T-cell (primary cell): Measurements from ENCODE around the gene TMEM242. TPM values are rescaled to one million over a fixed set of nuclear protein-coding genes. Genes with fewer than 3 reads are reported as not detected.
A peak's percentile ranks its signal among the peaks of the same experiment; 100 is the strongest.

Experiments
- ATAC-seq, 4 experiments: fragments of 200-7000 bp in 3 of 4; fragments of 150-1000 bp in 1 of 4; cut with Tn5 transposase; replicated peaks in 1 of 4; 1 replicate in 3 of 4; 2 replicates in 1 of 4; pipeline ENCODE4 v1.10.0; 2021; ENCODE audit warnings: moderate library complexity in 3 of 4, mild to moderate bottlenecking in 2 of 4, moderate number of reproducible peaks in 1 of 4
- CTCF ChIA-PET, 2 donors: fragments of 300-600 bp; sonication (Branson Sonifier 250); formaldehyde crosslinking; loops; one replicate each; lab custom pipeline; 2022; ENCODE audit warnings: antibody characterized with exemption in 2 of 2; lab: Charles Lee
- POLR2A ChIA-PET, 2 donors: fragments of 300-600 bp; sonication (Branson Sonifier 250); formaldehyde crosslinking; loops; one replicate each; lab custom pipeline; 2022; ENCODE audit warnings: antibody characterized with exemption in 2 of 2; lab: Charles Lee
- DNase-seq, 35 experiments: peaks; one replicate each; pipeline versions ENCODE4 v3.0.0 to v3.0.0-alpha.2; 2013 to 2023
- H3K27ac ChIP-seq: one replicate; pipeline ENCODE4 v1.5.1; 2013; ENCODE audit warnings: low read length
- H3K27me3 ChIP-seq, 2 experiments: replicated peaks in 1 of 2; 1 replicate in 1 of 2; 2 replicates in 1 of 2; pipeline versions ENCODE4 v1.6.1 to v1.7.0; 2013; ENCODE audit warnings: low read length in 1 of 2, mixed read lengths in 1 of 2; ENCODE audit not compliant: control insufficient read depth in 2 of 2, insufficient read depth in 2 of 2; ENCODE audit errors: extremely low read depth in 1 of 2
- H3K36me3 ChIP-seq, 2 donors: 1 replicate in 1 of 2; 2 replicates in 1 of 2; pipeline versions ENCODE4 v1.6.1 to v1.7.0; 2013; ENCODE audit warnings: low read length in 1 of 2; ENCODE audit not compliant: control insufficient read depth in 2 of 2, insufficient read depth in 1 of 2; ENCODE audit errors: extremely low read depth in 1 of 2
- H3K4me1 ChIP-seq, 2 experiments: 1 replicate in 1 of 2; 2 replicates in 1 of 2; pipeline versions ENCODE4 v1.6.1 to v1.7.0; 2013; ENCODE audit warnings: low read length in 2 of 2, mixed read lengths in 1 of 2; ENCODE audit not compliant: insufficient read depth in 2 of 2, control insufficient read depth in 1 of 2; ENCODE audit errors: extremely low read depth in 1 of 2
- H3K4me3 ChIP-seq, 2 donors: 1 replicate in 1 of 2; 2 replicates in 1 of 2; pipeline versions ENCODE4 v1.5.1 to v1.7.0; 2013; ENCODE audit warnings: mild to moderate bottlenecking in 2 of 2, low read length in 1 of 2, moderate library complexity in 1 of 2; ENCODE audit not compliant: control insufficient read depth in 1 of 2; ENCODE audit errors: extremely low read depth in 1 of 2
- H3K9me3 ChIP-seq: 2 replicates; pipeline ENCODE4 v1.7.0; 2013
- H3K27ac Mint-ChIP-seq, 2 donors: one replicate each; pipeline ENCODE4 v1.8.0; 2020 to 2021; ENCODE audit warnings: mild to moderate bottlenecking in 2 of 2, mixed read lengths in 2 of 2
- H3K27me3 Mint-ChIP-seq, 2 donors: one replicate each; pipeline ENCODE4 v1.8.0; 2021 to 2022; ENCODE audit warnings: mixed read lengths in 2 of 2
- H3K36me3 Mint-ChIP-seq: one replicate; pipeline ENCODE4 v1.8.0; 2021; ENCODE audit warnings: mixed read lengths
- H3K4me1 Mint-ChIP-seq, 3 donors: one replicate each; pipeline ENCODE4 v1.8.0; 2020 to 2022; ENCODE audit warnings: mixed read lengths in 3 of 3, mild to moderate bottlenecking in 1 of 3
- H3K4me3 Mint-ChIP-seq, 3 donors: one replicate each; pipeline ENCODE4 v1.8.0; 2020 to 2022; ENCODE audit warnings: mild to moderate bottlenecking in 3 of 3, mixed read lengths in 3 of 3, moderate library complexity in 3 of 3
- H3K9me3 Mint-ChIP-seq, 3 donors: one replicate each; pipeline ENCODE4 v1.8.0; 2020 to 2022; ENCODE audit warnings: mixed read lengths in 3 of 3
- WGBS: methylation state at CpG from one replicate; pipeline ENCODE4 v1.1.5; 2013; ENCODE audit warnings: missing lambda C conversion rate; ENCODE audit not compliant: insufficient coverage; 5-methylcytosine and 5-hydroxymethylcytosine counted together
- total RNA-seq, 35 experiments: library from RNA in 6 of 35; stranded (reverse) in 6 of 35; fragments of 120-200 nt in 1 of 35; gene quantifications; one replicate each; pipeline versions ENCODE4 v1.2.1 to v1.2.4 and lab custom pipeline; 2013 to 2026

TMEM242 gene
- total RNA-seq, 5 donors from 2014 or later (not counting 1 experiment from before 2014, with no cell fraction given) = 10.3 to 17.9 (median 12.9) TPM

GRCh38 chr6:157283900-157284737 is 39.2 kb downstream of the TMEM242 start:
- Histone ChIP-seq H3K27ac (no peak overlapping the region), H3K9me3 (no peaks in the 10 kb centered on the region), H3K4me1 (no peaks in the 10 kb centered on the region), H3K4me3 (no peak overlapping the region), H3K27me3 (peaks cover 0 to 4% of the 10 kb centered on the region in 2 experiments), H3K36me3 (peaks cover 4 to 13% of the 10 kb centered on the region in 2 donors)
- Mint-ChIP-seq H3K4me3 (no peak overlapping the region), H3K27me3 (no peaks in the 10 kb centered on the region), H3K9me3 (no peaks in the 10 kb centered on the region), H3K36me3 (no peaks in the 10 kb centered on the region), H3K27ac (no peak overlapping the region), H3K4me1 (no peaks in the 10 kb centered on the region)
- ATAC-seq (no peak), DNase-seq (no peak)
- POLR2A ChIA-PET = interaction anchor here in 1 of 2 donors (0.6 kb wide), 1 partner anchor 1915 kb away, joined by 3 read pairs; no protein-coding TSS in a partner anchor
- CTCF ChIA-PET = no interaction called here
- 74% methylated on average over 4 of the region's 13 CpGs for WGBS

DNA sequence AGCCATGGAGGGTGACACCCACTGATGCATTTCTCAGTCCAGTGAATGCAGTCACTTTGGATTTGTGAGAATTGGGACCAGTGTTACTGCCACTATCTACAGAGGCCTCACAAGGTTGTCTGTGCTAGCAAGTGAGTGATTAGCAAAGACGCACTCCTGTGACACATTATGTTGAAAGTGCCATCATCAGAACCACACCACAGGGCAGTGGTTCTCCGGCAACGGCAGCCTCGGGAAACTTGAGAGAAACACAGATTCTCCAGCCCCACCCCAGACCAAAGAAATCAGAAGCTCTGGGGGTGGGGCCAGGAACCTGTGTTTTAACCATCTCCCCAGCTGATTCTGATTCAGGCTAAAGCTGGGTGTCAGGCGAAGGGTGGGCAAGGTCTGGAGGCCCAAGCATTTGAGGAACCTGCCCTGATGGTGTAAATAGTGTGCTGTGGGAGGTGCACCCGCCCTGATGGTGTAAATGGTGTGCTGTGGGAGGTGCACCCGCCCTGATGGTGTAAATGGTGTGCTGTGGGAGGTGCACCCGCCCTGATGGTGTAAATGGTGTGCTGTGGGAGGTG is 39.9 kb downstream of the TMEM242 start:
- Histone ChIP-seq H3K4me1 (no peaks in the 10 kb centered on the region), H3K27ac (no peak overlapping the region), H3K27me3 (peaks cover 0 to 9% of the 10 kb centered on the region in 2 experiments), H3K9me3 (no peaks in the 10 kb centered on the region), H3K36me3 (peaks cover 4 to 11% of the 10 kb centered on the region in 2 donors), H3K4me3 (no peak overlapping the region)
- DNase-seq (no peak), ATAC-seq (no peak)
- Mint-ChIP-seq H3K9me3 (no peaks in the 10 kb centered on the region), H3K27me3 (no peaks in the 10 kb centered on the region), H3K4me3 (no peak overlapping the region), H3K4me1 (no peaks in the 10 kb centered on the region), H3K36me3 (no peaks in the 10 kb centered on the region), H3K27ac (no peak overlapping the region)
- POLR2A ChIA-PET = interaction anchor here in 1 of 2 donors (0.6 kb wide), 1 partner anchor 1914 kb away, joined by 3 read pairs; no protein-coding TSS in a partner anchor
- CTCF ChIA-PET = no interaction called here
- no CpG with 5 or more reads among the region's 8 CpGs for WGBS

DNA sequence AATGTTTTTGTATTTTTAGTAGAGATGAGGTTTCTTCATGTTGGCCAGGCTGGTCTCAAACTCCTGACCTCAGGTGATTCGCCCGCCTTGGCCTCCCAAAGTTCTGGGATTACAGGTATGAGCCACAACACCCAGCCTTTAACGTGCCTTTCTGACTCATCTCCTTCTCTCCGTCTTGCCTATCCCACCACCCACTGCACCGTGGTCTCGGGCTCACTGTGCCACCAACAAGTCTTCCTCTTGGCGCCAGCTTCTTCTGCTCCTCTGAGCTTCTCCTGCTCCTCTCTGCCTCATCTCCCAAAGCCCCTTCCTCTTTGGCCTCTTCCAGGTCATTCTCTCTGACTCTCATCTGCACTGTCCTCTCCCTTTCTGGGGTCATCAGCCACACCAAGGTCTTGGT is 41.0 kb downstream of the TMEM242 start:
- Histone ChIP-seq H3K27me3 (peaks cover 0 to 12% of the 10 kb centered on the region in 2 experiments), H3K4me3 (no peak overlapping the region), H3K36me3 (peaks cover 0 to 4% of the 10 kb centered on the region in 2 donors), H3K9me3 (no peaks in the 10 kb centered on the region), H3K4me1 (no peaks in the 10 kb centered on the region), H3K27ac (no peak overlapping the region)
- no peak for DNase-seq
- no peaks in the 10 kb centered on the region for H3K27me3 Mint-ChIP-seq
- no peaks in the 10 kb centered on the region for H3K4me1 Mint-ChIP-seq
- no peaks in the 10 kb centered on the region for H3K36me3 Mint-ChIP-seq
- no peak overlapping the region for H3K4me3 Mint-ChIP-seq
- 69% methylated on average over 7 of the region's 7 CpGs for WGBS
- ChIA-PET CTCF (no interaction called here), POLR2A (no interaction called here)
- no peak overlapping the region for H3K27ac Mint-ChIP-seq
- no peak for ATAC-seq
- no peaks in the 10 kb centered on the region for H3K9me3 Mint-ChIP-seq

GRCh38 chr6:157281570-157281969 is 41.7 kb downstream of the TMEM242 start:
- H3K9me3 Mint-ChIP-seq = no peaks in the 10 kb centered on the region
- peaks cover 0 to 12% of the 10 kb centered on the region in 2 experiments for H3K27me3 ChIP-seq
- ChIA-PET CTCF (interaction anchor here in 1 of 2 donors (0.6 to 1.1 kb wide), 3 partner anchors 51 to 651 kb away, joined by 3 to 5 read pairs (median 4); no protein-coding TSS in a partner anchor), POLR2A (interaction anchor here in 1 of 2 donors (0.6 kb wide), 2 partner anchors 261 to 604 kb away, joined by 3 to 5 read pairs; no protein-coding TSS in a partner anchor)
- no peaks in the 10 kb centered on the region for H3K36me3 Mint-ChIP-seq
- peaks cover 0 to 4% of the 10 kb centered on the region in 2 donors for H3K36me3 ChIP-seq
- no peak overlapping the region for H3K4me3 ChIP-seq
- H3K4me1 Mint-ChIP-seq = no peaks in the 10 kb centered on the region
- no peak for ATAC-seq
- DNase-seq = peak in 2 of 35 experiments; percentile 13 to 18
- H3K4me1 ChIP-seq = no peaks in the 10 kb centered on the region
- H3K4me3 Mint-ChIP-seq = no peak overlapping the region
- no peaks in the 10 kb centered on the region for H3K27me3 Mint-ChIP-seq
- WGBS = 88% methylated on average over 4 of the region's 9 CpGs
- H3K9me3 ChIP-seq = no peaks in the 10 kb centered on the region
- no peak overlapping the region for H3K27ac ChIP-seq
- no peak overlapping the region for H3K27ac Mint-ChIP-seq

- peaks cover 0 to 4% of the 10 kb centered on the region in 2 donors for H3K36me3 ChIP-seq
- Mint-ChIP-seq H3K27me3 (no peaks in the 10 kb centered on the region), H3K4me1 (no peaks in the 10 kb centered on the region), H3K9me3 (no peaks in the 10 kb centered on the region), H3K36me3 (no peaks in the 10 kb centered on the region), H3K4me3 (no peak overlapping the region), H3K27ac (no peak overlapping the region)
- no peak overlapping the region for H3K27ac ChIP-seq
- WGBS = 81% methylated on average over 7 of the region's 9 CpGs
- ATAC-seq (no peak), DNase-seq (no peak)
- H3K27me3 ChIP-seq = peaks cover 0 to 12% of the 10 kb centered on the region in 2 experiments
- no peaks in the 10 kb centered on the region for H3K4me1 ChIP-seq
- no peaks in the 10 kb centered on the region for H3K9me3 ChIP-seq
- no peak overlapping the region for H3K4me3 ChIP-seq
- ChIA-PET POLR2A (no interaction called here), CTCF (interaction anchor here in 1 of 2 donors (1.1 kb wide), 1 partner anchor 51 kb away, joined by 5 read pairs; no protein-coding TSS in a partner anchor)
Observed at GRCh38 chr6:157280947-157281346, 42.4 kb downstream of the TMEM242 start.

DNA sequence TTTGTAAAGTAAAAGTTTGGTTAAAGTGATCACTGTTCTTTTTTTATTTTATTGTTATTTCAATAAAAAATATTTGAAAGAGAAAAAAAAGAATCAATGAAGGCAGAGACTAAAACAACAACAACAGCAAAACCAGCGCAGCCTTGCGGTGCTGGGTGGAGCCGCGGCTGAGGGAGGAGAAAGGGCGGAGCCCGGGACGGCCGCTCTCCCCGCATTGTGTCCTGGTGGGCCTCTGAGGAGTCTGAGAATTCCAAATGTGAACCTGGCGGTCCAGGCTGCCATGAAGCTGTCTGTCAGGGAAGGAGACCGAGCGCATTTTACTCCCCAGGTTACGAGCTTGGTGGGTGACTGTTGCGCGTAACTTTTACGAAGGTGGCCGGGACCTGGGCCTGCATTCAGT is 43.2 kb downstream of the TMEM242 start:
- no peak for DNase-seq
- no peak overlapping the region for H3K4me3 ChIP-seq
- POLR2A ChIA-PET = no interaction called here
- Mint-ChIP-seq H3K4me3 (no peak overlapping the region), H3K27me3 (no peaks in the 10 kb centered on the region), H3K4me1 (no peaks in the 10 kb centered on the region), H3K36me3 (no peaks in the 10 kb centered on the region), H3K27ac (no peak overlapping the region), H3K9me3 (no peaks in the 10 kb centered on the region)
- WGBS = 88% methylated on average over 17 of the region's 17 CpGs
- no peaks in the 10 kb centered on the region for H3K9me3 ChIP-seq
- CTCF ChIA-PET = no interaction called here
- H3K4me1 ChIP-seq = peaks cover 0 to 4% of the 10 kb centered on the region in 2 experiments
- no peak overlapping the region for H3K27ac ChIP-seq
- no peak for ATAC-seq
- H3K36me3 ChIP-seq = peaks cover 0 to 2% of the 10 kb centered on the region in 2 donors
- H3K27me3 ChIP-seq = peaks cover 0 to 12% of the 10 kb centered on the region in 2 experiments
